HG02870 (cell line): Measurements from ENCODE around the gene KLK1.

Source experiments
- ATAC-seq: cut with Tn5 transposase; IDR thresholded peaks from one replicate; pipeline ENCODE4 v1.9.1; 2021; ENCODE audit warnings: mild to moderate bottlenecking, moderate library complexity; ENCODE audit not compliant: unreplicated experiment

KLK1 gene

DNA sequence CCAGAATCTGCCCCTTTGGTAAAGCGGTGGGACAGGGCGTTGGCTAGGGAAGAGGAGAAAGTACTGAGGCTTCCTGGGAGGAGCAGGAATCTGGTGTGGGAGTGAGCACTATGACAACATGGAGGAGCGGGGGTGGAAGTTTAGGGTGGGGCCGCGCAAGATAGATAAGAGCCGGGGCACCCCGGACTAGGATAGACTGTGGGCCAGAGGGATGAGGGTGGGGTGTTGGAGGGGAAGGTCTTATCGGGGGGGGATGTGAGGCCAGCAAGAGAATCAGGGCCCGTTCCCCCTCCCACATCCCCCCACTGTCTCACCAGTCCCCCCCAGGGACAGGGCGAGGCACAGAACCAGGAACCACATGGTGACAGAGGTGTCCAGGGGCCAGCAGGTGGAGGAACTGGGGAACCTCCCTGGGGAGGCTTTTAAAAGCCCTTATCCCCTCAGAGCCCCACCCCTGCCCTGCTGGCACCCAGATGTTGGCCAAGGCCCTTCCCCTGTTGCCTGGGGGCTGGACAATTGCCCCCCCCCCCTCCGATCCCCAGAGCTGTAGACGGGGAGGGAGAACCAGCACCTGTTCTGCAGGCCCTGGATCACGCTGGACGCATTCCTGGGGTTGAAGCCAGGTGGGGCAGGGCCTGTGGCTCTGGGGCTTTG, at the start of gene KLK1:
Gene KLK1, minus strand, starts transcription at position 399 of the 654 bp plus-strand sequence. Its CDS starts 39 bp downstream, at position 360.
- no peak for ATAC-seq

DNA sequence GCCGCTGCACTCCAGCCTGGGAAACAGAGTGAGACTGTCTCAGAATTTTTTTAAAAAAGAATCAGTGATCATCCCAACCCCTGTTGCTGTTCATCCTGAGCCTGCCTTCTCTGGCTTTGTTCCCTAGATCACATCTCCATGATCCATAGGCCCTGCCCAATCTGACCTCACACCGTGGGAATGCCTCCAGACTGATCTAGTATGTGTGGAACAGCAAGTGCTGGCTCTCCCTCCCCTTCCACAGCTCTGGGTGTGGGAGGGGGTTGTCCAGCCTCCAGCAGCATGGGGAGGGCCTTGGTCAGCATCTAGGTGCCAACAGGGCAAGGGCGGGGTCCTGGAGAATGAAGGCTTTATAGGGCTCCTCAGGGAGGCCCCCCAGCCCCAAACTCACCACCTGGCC, 49.5 kb upstream of the KLK1 start, which contains the start of gene KLK2:
Gene KLK2, plus strand, starts transcription at position 384 of the 400 bp plus-strand sequence. CDS start 35 bp downstream, outside the sequence.
- no peak for ATAC-seq

DNA sequence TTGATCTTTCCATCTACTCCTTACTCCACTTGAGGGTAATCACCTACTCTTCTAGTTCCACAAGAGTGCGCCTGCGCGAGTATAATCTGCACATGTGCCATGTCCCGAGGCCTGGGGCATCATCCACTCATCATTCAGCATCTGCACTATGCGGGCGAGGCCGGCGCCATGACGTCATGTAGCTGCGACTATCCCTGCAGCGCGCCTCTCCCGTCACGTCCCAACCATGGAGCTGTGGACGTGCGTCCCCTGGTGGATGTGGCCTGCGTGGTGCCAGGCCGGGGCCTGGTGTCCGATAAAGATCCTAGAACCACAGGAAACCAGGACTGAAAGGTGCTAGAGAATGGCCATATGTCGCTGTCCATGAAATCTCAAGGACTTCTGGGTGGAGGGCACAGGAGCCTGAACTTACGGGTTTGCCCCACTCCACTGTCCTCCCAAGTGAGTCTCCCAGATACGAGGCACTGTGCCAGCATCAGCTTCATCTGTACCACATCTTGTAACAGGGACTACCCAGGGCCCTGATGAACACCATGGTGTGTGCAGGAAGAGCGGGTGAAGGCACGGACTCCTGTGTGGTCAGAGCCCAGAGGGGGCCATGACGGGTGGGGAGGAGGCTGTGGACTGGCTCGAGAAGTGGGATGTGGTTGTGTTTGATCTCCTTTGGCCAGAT, 47.0 kb upstream of the KLK1 start:
- no peak for ATAC-seq

DNA sequence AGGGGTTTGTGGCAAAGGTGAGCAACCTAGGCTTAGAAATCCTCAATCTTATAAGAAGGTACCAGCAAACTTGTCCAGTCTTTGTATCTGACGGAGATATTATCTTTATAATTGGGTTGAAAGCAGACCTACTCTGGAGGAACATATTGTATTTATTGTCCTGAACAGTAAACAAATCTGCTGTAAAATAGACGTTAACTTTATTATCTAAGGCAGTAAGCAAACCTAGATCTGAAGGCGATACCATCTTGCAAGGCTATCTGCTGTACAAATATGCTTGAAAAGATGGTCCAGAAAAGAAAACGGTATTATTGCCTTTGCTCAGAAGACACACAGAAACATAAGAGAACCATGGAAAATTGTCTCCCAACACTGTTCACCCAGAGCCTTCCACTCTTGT, 45.9 kb upstream of the KLK1 start:
- ATAC-seq: no peak

DNA sequence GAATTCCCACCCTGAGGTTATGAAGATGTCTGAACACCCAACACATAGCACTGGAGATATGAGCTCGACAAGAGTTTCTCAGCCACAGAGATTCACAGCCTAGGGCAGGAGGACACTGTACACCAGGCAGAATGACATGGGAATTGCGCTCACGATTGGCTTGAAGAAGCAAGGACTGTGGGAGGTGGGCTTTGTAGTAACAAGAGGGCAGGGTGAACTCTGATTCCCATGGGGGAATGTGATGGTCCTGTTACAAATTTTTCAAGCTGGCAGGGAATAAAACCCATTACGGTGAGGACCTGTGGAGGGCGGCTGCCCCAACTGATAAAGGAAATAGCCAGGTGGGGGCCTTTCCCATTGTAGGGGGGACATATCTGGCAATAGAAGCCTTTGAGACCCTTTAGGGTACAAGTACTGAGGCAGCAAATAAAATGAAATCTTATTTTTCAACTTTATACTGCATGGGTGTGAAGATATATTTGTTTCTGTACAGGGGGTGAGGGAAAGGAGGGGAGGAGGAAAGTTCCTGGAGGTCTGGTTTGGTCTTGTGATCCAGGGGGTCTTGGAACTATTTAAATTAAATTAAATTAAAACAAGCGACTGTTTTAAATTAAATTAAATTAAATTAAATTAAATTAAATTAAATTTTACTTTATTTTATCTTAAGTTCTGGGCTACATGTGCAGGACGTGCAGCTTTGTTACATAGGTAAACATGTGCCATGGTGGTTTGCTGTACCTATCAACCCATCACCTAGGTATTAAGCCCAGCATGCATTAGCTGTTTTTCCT, 38.1 kb upstream of the KLK1 start:
- ATAC-seq: no peak

DNA sequence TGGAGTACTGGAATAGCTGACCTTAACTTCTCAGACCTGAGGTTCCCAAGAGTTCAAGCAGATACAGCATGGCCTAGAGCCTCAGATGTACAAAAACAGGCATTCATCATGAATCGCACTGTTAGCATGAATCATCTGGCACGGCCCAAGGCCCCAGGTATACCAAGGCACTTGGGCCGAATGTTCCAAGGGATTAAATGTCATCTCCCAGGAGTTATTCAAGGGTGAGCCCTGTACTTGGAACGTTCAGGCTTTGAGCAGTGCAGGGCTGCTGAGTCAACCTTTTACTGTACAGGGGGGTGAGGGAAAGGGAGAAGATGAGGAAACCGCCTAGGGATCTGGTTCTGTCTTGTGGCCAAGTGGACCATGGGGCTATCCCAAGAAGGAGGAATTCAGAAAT, 37.4 kb upstream of the KLK1 start:
- ATAC-seq: no peak

DNA sequence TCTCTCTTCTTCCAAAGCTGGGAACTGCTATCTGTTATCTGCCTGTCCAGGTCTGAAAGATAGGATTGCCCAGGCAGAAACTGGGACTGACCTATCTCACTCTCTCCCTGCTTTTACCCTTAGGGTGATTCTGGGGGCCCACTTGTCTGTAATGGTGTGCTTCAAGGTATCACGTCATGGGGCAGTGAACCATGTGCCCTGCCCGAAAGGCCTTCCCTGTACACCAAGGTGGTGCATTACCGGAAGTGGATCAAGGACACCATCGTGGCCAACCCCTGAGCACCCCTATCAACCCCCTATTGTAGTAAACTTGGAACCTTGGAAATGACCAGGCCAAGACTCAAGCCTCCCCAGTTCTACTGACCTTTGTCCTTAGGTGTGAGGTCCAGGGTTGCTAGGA, 36.3 kb upstream of the KLK1 start:
- ATAC-seq: no peak

DNA sequence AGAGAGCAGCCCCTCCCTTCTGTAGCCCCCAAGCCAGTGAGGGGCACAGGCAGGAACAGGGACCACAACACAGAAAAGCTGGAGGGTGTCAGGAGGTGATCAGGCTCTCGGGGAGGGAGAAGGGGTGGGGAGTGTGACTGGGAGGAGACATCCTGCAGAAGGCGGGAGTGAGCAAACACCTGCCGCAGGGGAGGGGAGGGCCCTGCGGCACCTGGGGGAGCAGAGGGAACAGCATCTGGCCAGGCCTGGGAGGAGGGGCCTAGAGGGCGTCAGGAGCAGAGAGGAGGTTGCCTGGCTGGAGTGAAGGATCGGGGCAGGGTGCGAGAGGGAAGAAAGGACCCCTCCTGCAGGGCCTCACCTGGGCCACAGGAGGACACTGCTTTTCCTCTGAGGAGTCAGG, 35.3 kb upstream of the KLK1 start:
- ATAC-seq: no peak

DNA sequence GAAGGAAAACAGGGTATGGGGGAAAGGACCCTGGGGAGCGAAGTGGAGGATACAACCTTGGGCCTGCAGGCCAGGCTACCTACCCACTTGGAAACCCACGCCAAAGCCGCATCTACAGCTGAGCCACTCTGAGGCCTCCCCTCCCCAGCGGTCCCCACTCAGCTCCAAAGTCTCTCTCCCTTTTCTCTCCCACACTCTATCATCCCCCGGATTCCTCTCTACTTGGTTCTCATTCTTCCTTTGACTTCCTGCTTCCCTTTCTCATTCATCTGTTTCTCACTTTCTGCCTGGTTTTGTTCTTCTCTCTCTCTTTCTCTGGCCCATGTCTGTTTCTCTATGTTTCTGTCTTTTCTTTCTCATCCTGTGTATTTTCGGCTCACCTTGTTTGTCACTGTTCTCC, 33.8 kb upstream of the KLK1 start:
- no peak for ATAC-seq

DNA sequence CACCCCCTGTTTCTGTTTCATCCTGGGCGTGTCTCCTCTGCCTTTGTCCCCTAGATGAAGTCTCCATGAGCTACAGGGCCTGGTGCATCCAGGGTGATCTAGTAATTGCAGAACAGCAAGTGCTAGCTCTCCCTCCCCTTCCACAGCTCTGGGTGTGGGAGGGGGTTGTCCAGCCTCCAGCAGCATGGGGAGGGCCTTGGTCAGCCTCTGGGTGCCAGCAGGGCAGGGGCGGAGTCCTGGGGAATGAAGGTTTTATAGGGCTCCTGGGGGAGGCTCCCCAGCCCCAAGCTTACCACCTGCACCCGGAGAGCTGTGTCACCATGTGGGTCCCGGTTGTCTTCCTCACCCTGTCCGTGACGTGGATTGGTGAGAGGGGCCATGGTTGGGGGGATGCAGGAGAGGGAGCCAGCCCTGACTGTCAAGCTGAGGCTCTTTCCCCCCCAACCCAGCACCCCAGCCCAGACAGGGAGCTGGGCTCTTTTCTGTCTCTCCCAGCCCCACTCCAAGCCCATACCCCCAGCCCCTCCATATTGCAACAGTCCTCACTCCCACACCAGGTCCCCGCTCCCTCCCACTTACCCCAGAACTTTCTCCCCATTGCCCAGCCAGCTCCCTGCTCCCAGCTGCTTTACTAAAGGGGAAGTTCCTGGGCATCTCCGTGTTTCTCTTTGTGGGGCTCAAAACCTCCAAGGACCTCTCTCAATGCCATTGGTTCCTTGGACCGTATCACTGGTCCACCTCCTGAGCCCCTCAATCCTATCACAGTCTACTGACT, 31.2 kb upstream of the KLK1 start, which contains the start of gene KLK3:
Gene KLK3, plus strand, starts transcription at position 280 of the 775 bp plus-strand sequence. Its CDS starts 41 bp downstream, at position 321.
- no peak for ATAC-seq

DNA sequence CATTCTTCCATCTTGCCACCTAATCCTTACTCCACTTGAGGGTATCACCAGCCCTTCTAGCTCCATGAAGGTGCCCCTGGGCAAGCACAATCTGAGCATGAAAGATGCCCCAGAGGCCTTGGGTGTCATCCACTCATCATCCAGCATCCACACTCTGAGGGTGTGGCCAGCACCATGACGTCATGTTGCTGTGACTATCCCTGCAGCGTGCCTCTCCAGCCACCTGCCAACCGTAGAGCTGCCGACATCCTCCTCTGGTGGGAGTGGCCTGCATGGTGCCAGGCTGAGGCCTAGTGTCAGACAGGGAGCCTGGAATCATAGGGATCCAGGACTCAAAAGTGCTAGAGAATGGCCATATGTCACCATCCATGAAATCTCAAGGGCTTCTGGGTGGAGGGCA, 28.0 kb upstream of the KLK1 start:
- no peak for ATAC-seq

DNA sequence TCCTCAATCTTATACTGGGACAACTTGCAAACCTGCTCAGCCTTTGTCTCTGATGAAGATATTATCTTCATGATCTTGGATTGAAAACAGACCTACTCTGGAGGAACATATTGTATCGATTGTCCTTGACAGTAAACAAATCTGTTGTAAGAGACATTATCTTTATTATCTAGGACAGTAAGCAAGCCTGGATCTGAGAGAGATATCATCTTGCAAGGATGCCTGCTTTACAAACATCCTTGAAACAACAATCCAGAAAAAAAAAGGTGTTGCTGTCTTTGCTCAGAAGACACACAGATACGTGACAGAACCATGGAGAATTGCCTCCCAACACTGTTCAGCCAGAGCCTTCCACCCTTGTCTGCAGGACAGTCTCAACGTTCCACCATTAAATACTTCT, 27.2 kb upstream of the KLK1 start:
- no peak for ATAC-seq

DNA sequence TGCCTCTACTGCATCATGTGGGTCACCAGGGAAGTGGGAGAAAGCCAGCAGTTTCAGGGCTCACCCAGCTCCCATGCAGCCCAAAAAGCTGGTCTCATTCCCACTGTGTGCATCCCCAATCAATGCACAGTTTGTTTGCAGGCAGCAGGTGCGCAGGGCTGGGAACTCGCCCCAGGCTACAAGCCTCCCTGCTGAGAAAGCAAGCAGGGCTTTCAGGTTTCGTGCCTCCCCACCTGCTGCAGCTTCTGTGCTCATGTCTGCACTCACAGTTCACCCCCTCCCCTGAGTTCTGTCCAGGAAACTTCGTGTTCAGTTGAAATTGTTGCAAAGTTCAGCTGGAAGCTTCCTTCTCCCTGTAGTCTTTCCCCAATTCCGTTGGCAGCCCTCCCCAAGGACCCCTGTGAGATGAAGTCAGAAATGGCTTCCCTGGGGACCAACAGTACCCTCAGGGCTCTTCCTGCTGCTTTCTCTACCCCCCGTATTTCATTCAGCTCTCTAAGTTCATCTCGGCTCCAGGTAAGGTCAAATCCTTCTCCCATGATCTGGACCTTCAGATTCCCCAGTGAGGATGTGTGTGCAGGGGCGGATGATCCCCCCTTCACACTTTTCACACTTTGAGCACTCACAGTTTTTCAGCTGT, 20.8 kb upstream of the KLK1 start:
- no peak for ATAC-seq

DNA sequence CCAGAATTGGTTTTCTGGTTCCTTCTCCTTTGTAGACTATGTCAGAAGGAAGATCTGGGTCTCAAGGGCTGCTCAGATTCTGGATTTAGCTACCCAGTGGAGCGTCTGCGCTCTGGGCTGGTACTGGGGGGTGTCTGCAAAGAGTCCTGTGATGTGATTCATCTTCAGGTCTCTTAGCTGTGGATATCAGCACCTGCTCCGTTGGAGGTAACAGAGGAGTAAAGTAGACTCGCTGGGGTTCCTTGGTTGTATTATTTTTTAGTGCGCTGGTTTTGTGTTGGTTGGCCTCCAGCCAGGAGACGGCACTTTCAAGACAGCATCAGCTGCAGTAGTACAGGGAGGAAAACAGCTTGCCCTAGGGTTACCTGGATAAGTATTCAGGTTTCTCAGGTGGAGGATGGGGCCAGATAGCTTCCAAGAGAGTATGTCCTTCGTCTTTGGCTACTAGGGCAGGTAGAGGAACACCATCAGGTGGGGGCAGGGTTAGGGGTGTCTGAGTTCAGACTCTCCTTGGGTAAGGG, 20.2 kb upstream of the KLK1 start:
- no peak for ATAC-seq

DNA sequence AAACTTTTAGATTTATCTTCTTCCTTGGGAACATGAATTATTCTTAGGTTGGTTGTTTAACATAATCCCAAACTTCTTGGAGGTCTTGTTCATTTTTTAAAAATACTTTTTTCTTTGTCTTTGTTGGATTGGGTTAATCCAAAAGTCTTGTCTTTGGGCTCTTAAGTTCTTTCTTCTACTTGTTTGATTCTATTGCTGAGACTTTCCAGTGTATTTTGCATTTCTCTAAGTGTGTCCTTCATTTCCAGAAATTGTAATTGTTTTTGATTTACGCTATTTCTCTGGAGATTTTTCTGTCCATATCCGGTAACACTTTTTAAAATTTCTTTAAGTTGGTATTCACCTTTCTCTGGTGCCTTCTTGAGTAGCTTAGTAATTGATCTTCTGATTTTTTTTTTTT, 19.6 kb upstream of the KLK1 start:
- no peak for ATAC-seq

DNA sequence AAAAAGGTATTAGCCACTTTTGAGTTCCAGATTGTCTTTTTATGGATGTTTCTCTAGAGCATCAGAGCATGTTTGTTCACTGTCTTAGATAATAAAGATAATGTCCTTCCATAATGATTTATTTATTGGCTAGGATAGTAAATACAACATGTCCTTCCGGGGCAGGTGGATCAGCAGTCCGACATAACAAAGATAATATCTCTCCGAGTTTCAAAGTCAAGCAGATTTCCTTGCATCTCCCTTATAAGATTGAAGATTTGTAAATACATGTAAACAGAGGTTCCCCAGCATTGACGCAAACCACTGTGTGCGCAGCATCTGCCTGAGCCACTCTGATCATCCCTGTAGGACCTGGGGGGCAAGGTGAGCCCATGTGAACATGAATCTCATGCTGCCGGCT, 18.5 kb upstream of the KLK1 start:
- ATAC-seq: no peak

DNA sequence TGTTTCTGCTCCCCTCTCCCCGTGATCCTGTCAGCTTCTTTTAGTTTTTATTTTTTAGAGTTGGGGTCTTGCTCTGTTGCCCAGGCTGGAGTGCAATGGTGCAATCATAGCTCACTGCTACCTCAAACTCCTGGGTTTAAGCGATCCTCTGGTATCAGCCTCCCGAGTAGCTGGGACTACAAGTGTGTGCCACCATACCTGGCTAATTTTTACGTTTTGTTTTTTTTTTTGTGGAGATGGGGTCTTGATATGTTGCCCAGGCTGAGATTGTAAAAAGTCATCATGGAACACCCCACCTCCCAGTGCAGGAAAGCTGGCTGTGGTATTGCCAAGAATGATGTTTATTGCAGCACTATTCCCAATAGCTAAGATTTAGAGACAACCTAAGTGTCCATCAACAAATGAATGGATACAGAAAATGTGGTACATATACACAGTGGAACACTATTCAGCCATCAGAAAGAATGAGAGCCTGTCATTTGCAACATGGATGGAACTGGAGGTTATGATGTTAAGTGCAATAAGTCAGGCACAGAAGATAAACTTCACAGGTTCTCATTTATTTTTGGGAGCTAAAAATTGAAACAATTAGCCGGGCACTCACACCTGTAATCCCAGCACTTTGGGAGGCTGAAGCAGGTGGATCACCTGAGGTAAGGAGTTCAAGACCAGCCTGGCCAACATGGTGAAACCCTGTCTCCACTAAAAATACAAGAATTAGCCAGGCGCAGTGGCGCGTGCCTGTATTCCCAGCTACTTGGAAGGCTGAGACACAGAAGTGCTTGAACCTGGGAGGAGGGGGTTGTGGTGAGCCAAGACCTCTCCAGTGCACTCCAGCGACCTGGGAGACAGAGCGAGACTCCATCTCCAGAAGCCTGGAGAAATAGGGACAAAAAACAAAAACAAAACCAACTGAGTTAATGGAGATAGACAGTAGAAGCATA, 16.4 kb upstream of the KLK1 start:
- no peak for ATAC-seq

DNA sequence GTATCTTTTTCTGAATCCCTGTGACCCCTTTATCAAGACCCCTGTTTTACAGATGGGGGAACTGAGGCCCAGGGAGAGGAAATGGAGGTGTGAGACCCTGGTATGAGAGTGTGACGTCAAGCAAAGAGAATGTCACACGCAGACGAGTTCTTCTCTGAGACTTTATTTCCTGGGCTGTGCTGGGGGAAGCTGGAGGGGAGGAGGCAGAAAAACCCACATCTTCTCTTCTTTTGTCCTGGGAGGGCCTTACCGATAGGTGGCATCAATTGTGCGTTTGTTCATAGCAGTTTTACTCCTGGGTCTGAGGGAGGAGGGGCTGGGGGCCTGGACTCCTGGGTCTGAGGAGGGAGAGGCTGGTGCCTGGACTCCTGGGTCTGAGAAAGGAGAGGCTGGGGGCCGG, 14.7 kb upstream of the KLK1 start:
- ATAC-seq: no peak

DNA sequence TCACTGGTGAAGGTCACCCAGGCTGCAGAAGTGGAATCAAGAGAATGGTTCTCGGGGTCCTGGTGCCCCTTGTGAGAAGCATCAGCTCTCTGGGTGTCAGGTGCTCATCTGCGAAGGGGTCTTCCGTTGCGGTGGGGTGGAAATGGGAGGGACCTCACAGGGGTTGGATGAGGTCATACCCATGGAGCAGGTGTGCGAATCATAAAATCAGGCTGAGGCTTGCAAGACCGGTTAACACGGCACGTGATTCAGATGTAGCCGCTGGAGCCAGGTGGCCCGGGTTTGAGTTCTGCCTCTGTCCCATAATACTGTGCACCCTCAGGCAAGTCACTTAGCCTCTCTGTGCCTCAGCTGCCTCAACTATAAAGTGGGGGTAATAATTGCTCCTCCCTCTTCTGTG, 13.7 kb upstream of the KLK1 start:
- ATAC-seq: no peak
